22Rv1 (cell line): ENCODE data around the gene ROR1.

Experiments
- H3K27ac ChIP-seq: fragments of 450-650 bp; 2 replicates; pipeline ENCODE4 v1.5.1; 2017
- CTCF ChIP-seq: fragments of 450-650 bp; IDR thresholded peaks from 2 replicates; pipeline ENCODE4 v1.5.1; 2017; ENCODE audit warnings: mild to moderate bottlenecking
- ZFX ChIP-seq: fragments of 450-650 bp; IDR thresholded peaks from 2 replicates; pipeline ENCODE4 v1.6.1; 2017; ENCODE audit warnings: antibody characterized with exemption, borderline replicate concordance

The ROR1 gene

GRCh38 chr1:63947904-63948303, 174.1 kb downstream of the ROR1 start:
- H3K27ac ChIP-seq: no peak overlapping the region
- TF ChIP-seq CTCF (no peak), ZFX (no peak)

GRCh38 chr1:63950023-63950422, 176.2 kb downstream of the ROR1 start:
- no peak for TF ChIP-seq ZFX
- TF ChIP-seq CTCF: no peak
- no peak overlapping the region for H3K27ac ChIP-seq

- TF ChIP-seq ZFX: no peak
- TF ChIP-seq CTCF: no peak
- no peak overlapping the region for H3K27ac ChIP-seq
These were observed 177.5 kb downstream of the ROR1 start for GRCh38 chr1:63951059-63951946.

- no peak overlapping the region for H3K27ac ChIP-seq
- no peak for TF ChIP-seq ZFX
- no peak for TF ChIP-seq CTCF
These were observed 180.4 kb downstream of the ROR1 start for GRCh38 chr1:63954187-63954586.

GRCh38 chr1:63955370-63956145, 181.7 kb downstream of the ROR1 start:
- TF ChIP-seq ZFX (no peak), CTCF (no peak)
- H3K27ac ChIP-seq: no peak overlapping the region

- H3K27ac ChIP-seq: no peak overlapping the region
- no peak for TF ChIP-seq ZFX
- no peak for TF ChIP-seq CTCF
These were observed 184.7 kb downstream of the ROR1 start for GRCh38 chr1:63958556-63958955.

- TF ChIP-seq CTCF: no peak
- no peak overlapping the region for H3K27ac ChIP-seq
These were observed 186.5 kb downstream of the ROR1 start for GRCh38 chr1:63960326-63960725.
